Right lobe of liver (tissue), 6 donors: ENCODE measurements around the gene MOB3B. TPM values are rescaled to one million over a fixed set of nuclear protein-coding genes. Genes with fewer than 3 reads are reported as not detected.

Experiments used
- ATAC-seq, 4 donors: fragments of 200-7000 bp; cut with Tn5 transposase; one replicate each; pipeline ENCODE4 v1.9.1; 2020; ENCODE audit warnings: mild to moderate bottlenecking in 4 of 4, moderate library complexity in 4 of 4
- DNase-seq, 3 donors: peaks; one replicate each; pipeline ENCODE4 v3.0.0-alpha.2; 2020
- H3K27ac ChIP-seq, 3 donors: fragments of 200-600 bp; one replicate each; pipeline ENCODE4 v1.8.0; 2022
- H3K27me3 ChIP-seq, 2 donors: fragments of 200-600 bp; one replicate each; pipeline ENCODE4 v1.8.0; 2022
- H3K36me3 ChIP-seq, 4 donors: fragments of 200-600 bp; sonication (generic) in 1 of 4; one replicate each; pipeline versions ENCODE4 v1.5.1 to v1.8.0; 2017 to 2022; ENCODE audit warnings: control low read depth in 1 of 4
- H3K4me1 ChIP-seq, 4 donors: fragments of 200-600 bp; sonication (generic) in 1 of 4; one replicate each; pipeline versions ENCODE4 v1.5.1 to v1.8.0; 2017 to 2022; ENCODE audit warnings: control low read depth in 1 of 4
- H3K4me3 ChIP-seq, 3 donors: fragments of 200-600 bp; one replicate each; pipeline ENCODE4 v1.8.0; 2022
- H3K9me3 ChIP-seq, 4 donors: fragments of 200-600 bp; sonication (generic) in 1 of 4; one replicate each; pipeline versions ENCODE4 v1.5.1 to v1.8.0; 2017 to 2022; ENCODE audit warnings: control low read depth in 1 of 4
- POLR2A ChIP-seq: fragments of 450-650 bp; IDR thresholded peaks from one replicate; pipeline ENCODE4 v1.6.1; 2017; ENCODE audit warnings: antibody characterized with exemption, mild to moderate bottlenecking
- WGBS: methylation state at CpG from one replicate; pipeline ENCODE4 v1.1.6; 2018; ENCODE audit warnings: low coverage, low lambda C conversion rate; ENCODE audit not compliant: insufficient coverage; ENCODE audit errors: missing lambda C conversion rate; 5-methylcytosine and 5-hydroxymethylcytosine counted together
- intact Hi-C, 2 donors: fragments of 100-400 bp; cut with DNase I; formaldehyde crosslinking; loops; one replicate each; pipeline versions ENCODE4 v1.11.2 to v1.14.1; 2022
- total RNA-seq, 6 experiments: library from RNA; depleted of rRNA in 2 of 6; stranded (reverse); fragments of >200 nt in 2 of 6; fragmentation: NEBNext Ultra II Directional in 3 of 6; extraction: Animal tissue kit (Norgen Biotek cat#: 25700) in 3 of 6; gene quantifications; one replicate each; pipeline versions ENCODE4 v1.1.0 to v1.2.4, GENCODE V29; 2016 to 2023
- TF ChIP-seq, protein P1 (sequence below), 4 donors: fragments of 200-600 bp in 3 of 4; fragments of 450-650 bp in 1 of 4; IDR thresholded peaks; one replicate each; pipeline versions ENCODE4 v1.5.1 to v1.8.0; 2016 to 2022; ENCODE audit warnings: antibody characterized with exemption in 4 of 4, mild to moderate bottlenecking in 2 of 4
- donor health status: DM: no; HTN: yes; CAD: no.
- donor health status: DM: no; HTN: no; CAD: no.
- donor health status: DM: no; HTN: no; CAD: no.
- donor health status: DM: no; HTN: yes; CAD: no.
- donor health status: DM: no; HTN: yes; CAD: no.

The MOB3B gene
- total RNA-seq, 6 experiments from 2014 or later: 1.0 to 2.4 (median 1.7) TPM

DNA sequence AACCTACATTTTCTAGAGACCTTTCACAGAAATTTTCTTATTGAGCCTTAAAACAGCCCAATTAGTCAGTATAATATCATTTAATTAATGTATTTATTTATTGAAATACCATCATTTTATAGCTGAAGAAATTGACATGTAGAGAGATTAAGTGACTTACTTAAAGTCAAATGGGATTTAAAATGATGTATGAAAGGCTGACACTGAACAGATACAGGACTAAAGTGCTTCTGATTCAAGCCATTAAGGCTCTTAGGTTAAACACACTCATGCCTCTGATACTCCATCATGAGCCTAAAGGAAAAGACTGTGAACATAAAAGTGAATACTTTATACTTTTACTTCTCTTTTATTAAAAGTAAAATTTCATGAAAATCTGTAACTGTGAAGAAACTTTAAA lies 30.8 kb upstream of the MOB3B start:
- no peak for DNase-seq
- Histone ChIP-seq H3K4me3 (no peak overlapping the region), H3K27me3 (no peaks in the 10 kb centered on the region), H3K4me1 (peaks cover 0 to 1% (median 0%) of the 10 kb centered on the region in 4 donors), H3K27ac (no peak overlapping the region), H3K9me3 (no peaks in the 10 kb centered on the region), H3K36me3 (peaks cover 0 to 37% (median 8%) of the 10 kb centered on the region in 4 donors)
- intact Hi-C loops: no loop called here
- ATAC-seq: no peak
- no peak for TF ChIP-seq POLR2A
- TF ChIP-seq, protein P1, sequence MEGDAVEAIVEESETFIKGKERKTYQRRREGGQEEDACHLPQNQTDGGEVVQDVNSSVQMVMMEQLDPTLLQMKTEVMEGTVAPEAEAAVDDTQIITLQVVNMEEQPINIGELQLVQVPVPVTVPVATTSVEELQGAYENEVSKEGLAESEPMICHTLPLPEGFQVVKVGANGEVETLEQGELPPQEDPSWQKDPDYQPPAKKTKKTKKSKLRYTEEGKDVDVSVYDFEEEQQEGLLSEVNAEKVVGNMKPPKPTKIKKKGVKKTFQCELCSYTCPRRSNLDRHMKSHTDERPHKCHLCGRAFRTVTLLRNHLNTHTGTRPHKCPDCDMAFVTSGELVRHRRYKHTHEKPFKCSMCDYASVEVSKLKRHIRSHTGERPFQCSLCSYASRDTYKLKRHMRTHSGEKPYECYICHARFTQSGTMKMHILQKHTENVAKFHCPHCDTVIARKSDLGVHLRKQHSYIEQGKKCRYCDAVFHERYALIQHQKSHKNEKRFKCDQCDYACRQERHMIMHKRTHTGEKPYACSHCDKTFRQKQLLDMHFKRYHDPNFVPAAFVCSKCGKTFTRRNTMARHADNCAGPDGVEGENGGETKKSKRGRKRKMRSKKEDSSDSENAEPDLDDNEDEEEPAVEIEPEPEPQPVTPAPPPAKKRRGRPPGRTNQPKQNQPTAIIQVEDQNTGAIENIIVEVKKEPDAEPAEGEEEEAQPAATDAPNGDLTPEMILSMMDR (IDR thresholded peaks at IDR 0.05): no peak

DNA sequence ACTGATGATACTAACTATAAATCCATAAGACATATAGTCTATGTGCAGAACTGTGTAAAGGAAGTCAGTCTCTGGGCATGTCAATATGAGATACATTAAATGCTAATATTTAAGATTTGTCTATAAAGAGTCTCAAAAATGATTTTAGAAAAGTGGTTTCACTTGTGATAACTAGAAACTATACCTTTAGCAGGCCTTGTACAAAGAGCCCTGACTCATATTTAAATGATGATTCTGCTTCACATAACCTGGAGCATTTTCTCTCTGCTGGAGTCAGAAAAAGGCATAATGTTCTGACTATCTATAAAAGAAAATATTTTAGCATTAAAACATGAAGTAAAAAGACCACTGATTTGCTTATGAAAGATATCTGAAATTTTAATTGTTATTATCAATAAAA lies 28.7 kb upstream of the MOB3B start:
- DNase-seq (no peak), ATAC-seq (no peak)
- H3K36me3 ChIP-seq: peaks cover 0 to 43% (median 8%) of the 10 kb centered on the region in 4 donors
- H3K4me3 ChIP-seq: no peak overlapping the region
- intact Hi-C loops: loop anchor here in 1 of 2 donors (10.0 kb wide), 1 partner anchor 224 kb away; no protein-coding TSS in a partner anchor
- no peaks in the 10 kb centered on the region for H3K4me1 ChIP-seq
- H3K27me3 ChIP-seq: no peaks in the 10 kb centered on the region
- no peaks in the 10 kb centered on the region for H3K9me3 ChIP-seq
- H3K27ac ChIP-seq: no peak overlapping the region
- TF ChIP-seq, protein P1 (IDR thresholded peaks at IDR 0.05): no peak
- no peak for TF ChIP-seq POLR2A

DNA sequence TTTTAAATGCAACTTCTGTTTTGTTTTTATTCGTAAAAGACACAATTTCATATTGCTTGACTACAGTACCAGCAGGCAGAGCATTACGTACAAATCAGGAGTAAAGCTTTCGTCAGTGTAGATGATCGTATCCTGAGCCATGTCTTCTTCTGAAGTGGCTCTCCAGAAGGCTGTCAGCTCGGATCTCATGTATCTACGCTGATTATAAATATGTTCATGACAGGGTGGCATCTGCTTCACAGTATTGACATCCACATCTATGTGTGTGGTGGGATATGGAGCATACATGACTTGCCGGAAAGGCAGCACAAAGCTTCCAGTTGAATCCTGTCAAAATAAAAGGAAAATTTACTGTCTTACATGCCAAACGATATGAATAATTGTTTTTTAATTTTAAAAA lies 26.9 kb upstream of the MOB3B start:
- Histone ChIP-seq H3K4me1 (no peaks in the 10 kb centered on the region), H3K27me3 (no peaks in the 10 kb centered on the region), H3K9me3 (no peaks in the 10 kb centered on the region), H3K4me3 (no peak overlapping the region), H3K36me3 (peaks cover 0 to 34% (median 8%) of the 10 kb centered on the region in 4 donors), H3K27ac (no peak overlapping the region)
- no peak for ATAC-seq
- intact Hi-C loops: loop anchor here in 1 of 2 donors (10.0 kb wide), 1 partner anchor 222 kb away; no protein-coding TSS in a partner anchor
- TF ChIP-seq, protein P1 (IDR thresholded peaks at IDR 0.05): no peak
- no peak for TF ChIP-seq POLR2A
- DNase-seq: no peak
- 88% methylated on average over 8 of the region's 8 CpGs for WGBS

DNA sequence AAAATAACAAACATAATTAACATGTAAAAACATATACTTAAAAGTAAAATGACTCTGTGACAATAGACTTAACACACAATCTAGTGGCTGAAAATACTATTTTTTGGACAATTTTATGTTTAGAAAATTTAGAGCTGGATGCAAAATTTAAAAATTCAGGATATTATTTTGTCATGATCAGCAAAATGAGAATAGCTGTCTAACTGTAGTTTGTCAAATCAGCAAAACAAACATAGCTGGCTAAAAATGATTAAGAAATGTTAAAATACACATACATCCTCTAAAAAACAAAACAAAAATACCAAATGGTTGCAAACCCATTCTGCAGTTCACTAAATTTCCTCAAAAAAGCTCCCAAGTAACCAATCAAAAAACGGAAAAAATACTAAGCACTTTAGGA lies 25.1 kb upstream of the MOB3B start:
- WGBS: 87% methylated on average over 1 of the region's 1 CpG
- DNase-seq (no peak), ATAC-seq (no peak)
- Histone ChIP-seq H3K9me3 (no peaks in the 10 kb centered on the region), H3K36me3 (peaks cover 0 to 35% (median 8%) of the 10 kb centered on the region in 4 donors), H3K4me3 (no peak overlapping the region), H3K27me3 (no peaks in the 10 kb centered on the region), H3K4me1 (no peaks in the 10 kb centered on the region), H3K27ac (no peak overlapping the region)
- intact Hi-C loops: loop anchor here in 1 of 2 donors (10.0 kb wide), 1 partner anchor 220 kb away; no protein-coding TSS in a partner anchor
- TF ChIP-seq, protein P1 (IDR thresholded peaks at IDR 0.05): no peak
- TF ChIP-seq POLR2A: no peak

DNA sequence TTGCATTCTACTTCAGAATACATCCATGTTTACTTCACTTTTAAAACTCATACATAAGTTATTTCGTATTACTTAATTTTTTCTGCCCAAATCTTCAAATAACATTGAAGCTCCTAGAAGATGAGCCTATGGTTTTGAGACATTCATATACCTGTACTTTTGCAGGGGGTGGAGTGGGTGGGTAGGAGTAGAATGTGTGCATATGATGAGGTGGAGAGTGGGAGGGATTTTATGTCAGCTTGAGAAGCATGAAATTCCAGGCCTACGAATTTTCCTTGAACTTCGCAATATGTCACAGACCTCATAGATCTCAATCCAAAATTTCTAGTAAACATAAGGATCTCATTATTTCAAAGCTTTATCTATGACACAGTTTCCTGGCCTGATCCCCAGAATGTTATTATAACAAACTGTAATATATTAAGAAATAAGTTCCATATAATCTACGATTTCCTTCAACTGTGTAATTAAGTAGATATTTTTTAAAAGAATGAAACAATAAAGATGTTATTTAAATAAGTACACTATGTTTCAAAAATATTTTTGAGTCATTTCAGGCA lies 19.7 kb upstream of the MOB3B start:
- TF ChIP-seq, protein P1 (IDR thresholded peaks at IDR 0.05): no peak
- no peak for TF ChIP-seq POLR2A
- no peaks in the 10 kb centered on the region for H3K9me3 ChIP-seq
- no peak overlapping the region for H3K27ac ChIP-seq
- intact Hi-C loops: no loop called here
- H3K27me3 ChIP-seq: no peaks in the 10 kb centered on the region
- H3K4me1 ChIP-seq: no peaks in the 10 kb centered on the region
- peaks cover 0 to 10% (median 0%) of the 10 kb centered on the region in 4 donors for H3K36me3 ChIP-seq
- no peak for ATAC-seq
- 80% methylated on average over 4 of the region's 4 CpGs for WGBS
- no peak for DNase-seq
- H3K4me3 ChIP-seq: no peak overlapping the region
